ENCODE results near the gene PPCS. TPM values are rescaled to one million over a fixed set of nuclear protein-coding genes. Genes with fewer than 3 reads are reported as not detected.

Gene PPCS
- total RNA-seq, 1 experiment from 2014 or later = 53.2 TPM

DNA sequence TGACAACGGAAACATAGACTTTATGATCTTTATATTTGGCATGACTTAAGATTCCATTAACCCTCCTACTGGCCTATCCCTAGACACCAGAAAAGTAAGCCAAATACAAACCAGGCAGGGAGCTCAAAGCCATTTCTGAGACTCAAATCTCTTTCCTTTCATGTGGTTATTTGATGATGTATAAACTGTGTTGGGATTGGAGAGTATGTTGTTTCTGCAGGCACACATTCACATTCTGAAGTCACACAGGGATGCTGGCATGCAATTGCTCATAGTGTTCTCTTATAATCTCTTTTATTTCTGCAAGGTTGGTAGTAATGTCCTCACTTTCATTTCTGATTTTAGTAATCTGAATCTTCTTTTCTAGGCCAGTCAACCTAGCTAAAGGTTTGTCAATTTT is 6.3 kb upstream of the PPCS start (continued):
- TF ChIP-seq REST (IDR thresholded peaks at IDR 0.05; ENCODE audit: low read depth) = no peak

GRCh38 chr1:42453386-42453785 is 3.0 kb upstream of the PPCS start:
- peaks cover 15% of the 10 kb centered on the region for H3K79me2 ChIP-seq (ENCODE audit: insufficient read depth, low read length)
- no peaks in the 10 kb centered on the region for H3K27me3 ChIP-seq (ENCODE audit: insufficient read depth, low read length)
- intact Hi-C loops (cut with micrococcal nuclease) = no loop called here
- H3K36me3 ChIP-seq (ENCODE audit: control insufficient read depth in 1 of 2, insufficient read depth in 2 of 2, low read length in 2 of 2) = peaks cover 5 to 6% of the 10 kb centered on the region in 2 experiments; a peak in 2 of 4 replicates
- no peak overlapping the region for H2AFZ ChIP-seq (ENCODE audit: low read depth, low read length, poor library complexity, severe bottlenecking)
- no peak overlapping the region for H3K4me2 ChIP-seq (ENCODE audit: low read length)
- H3K9me3 ChIP-seq (ENCODE audit: control insufficient read depth in 1 of 2, insufficient read depth in 1 of 2, low read depth in 1 of 2, low read length in 2 of 2) = no peaks in the 10 kb centered on the region
- BruUV-seq (replicated peaks) = no TSS peak
- ChIA-PET POLR2A (no interaction called here), RAD21 (ENCODE audit: low non-redundant PET in 1 of 2, low total read pairs in 2 of 2, uncharacterized antibody in 2 of 2, unreplicated experiment in 2 of 2) (no interaction called here), CTCF (no interaction called here)
- no peak overlapping the region for H3K27ac ChIP-seq (ENCODE audit: low read depth, low read length)
- H3K9ac ChIP-seq (ENCODE audit: low read length) = no peak overlapping the region
- DNase-seq (ENCODE audit: low read depth, low spot score) (no peak), ATAC-seq (no peak)
- H3K4me1 ChIP-seq (ENCODE audit: control insufficient read depth in 1 of 2, insufficient read depth in 2 of 2, low read length in 2 of 2) = peaks cover 0 to 16% of the 10 kb centered on the region in 2 experiments; a peak in 3 of 4 replicates
- H4K20me1 ChIP-seq (ENCODE audit: insufficient read depth) = no peaks in the 10 kb centered on the region
- no peaks in the 10 kb centered on the region for H3K9me2 ChIP-seq (ENCODE audit: insufficient read depth)
- H3K4me3 ChIP-seq (replicated peaks in 1 of 2; ENCODE audit: low read depth in 1 of 2, low read length in 2 of 2) = no peak overlapping the region
- TF ChIP-seq SRF (IDR thresholded peaks at IDR 0.05; ENCODE audit: low read depth) (no peak), CTCF (IDR thresholded peaks at IDR 0.05 in 2 of 3, conservative IDR thresholded peaks at IDR 0.05 in 1 of 3; ENCODE audit: borderline replicate concordance in 1 of 3, insufficient read depth in 1 of 3, low read depth in 2 of 3, low read length in 2 of 3) (no peak), FOSL1 (IDR thresholded peaks at IDR 0.05; ENCODE audit: low read depth) (no peak), POLR2AphosphoS5 (IDR thresholded peaks at IDR 0.05; ENCODE audit: low read depth, low read length) (no peak), ZFX (IDR thresholded peaks at IDR 0.05) (no peak), EZH2phosphoT487 (IDR thresholded peaks at IDR 0.05; ENCODE audit: borderline replicate concordance) (no peak), MAX (IDR thresholded peaks at IDR 0.05) (no peak), ATF3 (IDR thresholded peaks at IDR 0.05) (no peak), CEBPB (IDR thresholded peaks at IDR 0.05; ENCODE audit: low read depth) (no peak), REST (IDR thresholded peaks at IDR 0.05; ENCODE audit: low read depth) (no peak), EZH2 (IDR thresholded peaks at IDR 0.05) (no peak), YY1 (IDR thresholded peaks at IDR 0.05; ENCODE audit: extremely low read depth, insufficient replicate concordance, low read depth, low read length) (no peak), EGR1 (IDR thresholded peaks at IDR 0.05; ENCODE audit: low read depth) (no peak)

Data from HCT116 (cell line).